ENCODE measurements around the gene ARSB. TPM values are rescaled to one million over a fixed set of nuclear protein-coding genes. Genes with fewer than 3 reads are reported as not detected.
A peak's percentile ranks its signal among the peaks of the same experiment; 100 is the strongest.

ARSB gene
- total RNA-seq, 1 donor, result 32.7 TPM

GRCh38 chr5:78845470-78845869 is 139.6 kb downstream of the ARSB start:
- H3K4me3 ChIP-seq (ENCODE audit: low read depth, low read length), result no peak overlapping the region
- TF ChIP-seq, protein P1, sequence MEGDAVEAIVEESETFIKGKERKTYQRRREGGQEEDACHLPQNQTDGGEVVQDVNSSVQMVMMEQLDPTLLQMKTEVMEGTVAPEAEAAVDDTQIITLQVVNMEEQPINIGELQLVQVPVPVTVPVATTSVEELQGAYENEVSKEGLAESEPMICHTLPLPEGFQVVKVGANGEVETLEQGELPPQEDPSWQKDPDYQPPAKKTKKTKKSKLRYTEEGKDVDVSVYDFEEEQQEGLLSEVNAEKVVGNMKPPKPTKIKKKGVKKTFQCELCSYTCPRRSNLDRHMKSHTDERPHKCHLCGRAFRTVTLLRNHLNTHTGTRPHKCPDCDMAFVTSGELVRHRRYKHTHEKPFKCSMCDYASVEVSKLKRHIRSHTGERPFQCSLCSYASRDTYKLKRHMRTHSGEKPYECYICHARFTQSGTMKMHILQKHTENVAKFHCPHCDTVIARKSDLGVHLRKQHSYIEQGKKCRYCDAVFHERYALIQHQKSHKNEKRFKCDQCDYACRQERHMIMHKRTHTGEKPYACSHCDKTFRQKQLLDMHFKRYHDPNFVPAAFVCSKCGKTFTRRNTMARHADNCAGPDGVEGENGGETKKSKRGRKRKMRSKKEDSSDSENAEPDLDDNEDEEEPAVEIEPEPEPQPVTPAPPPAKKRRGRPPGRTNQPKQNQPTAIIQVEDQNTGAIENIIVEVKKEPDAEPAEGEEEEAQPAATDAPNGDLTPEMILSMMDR (IDR thresholded peaks at IDR 0.05; ENCODE audit: insufficient read depth, low read length), result no peak
- DNase-seq (ENCODE audit: low read depth), result no peak

DNA sequence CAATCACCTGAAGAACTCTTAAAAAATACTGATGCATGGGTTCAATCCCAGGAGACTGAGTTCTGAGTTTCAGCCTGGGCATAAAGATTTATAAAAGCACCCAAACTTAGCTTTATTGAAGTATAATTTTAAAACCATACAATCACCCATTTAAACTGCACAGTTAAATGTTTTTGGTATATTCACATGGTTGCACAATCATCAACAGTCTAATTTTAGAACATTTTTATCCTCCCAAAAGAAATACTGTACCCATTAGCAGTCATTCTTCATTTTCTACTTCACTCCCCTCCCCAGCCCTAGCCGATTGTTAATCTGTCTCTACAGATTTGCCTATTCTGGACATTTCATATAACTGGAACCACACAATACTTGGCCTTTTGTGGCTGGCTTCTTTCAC is 141.7 kb downstream of the ARSB start:
- DNase-seq (ENCODE audit: low read depth), result peak; percentile 29
- no peak overlapping the region for H3K4me3 ChIP-seq (ENCODE audit: low read depth, low read length)
- TF ChIP-seq, protein P1 (IDR thresholded peaks at IDR 0.05; ENCODE audit: insufficient read depth, low read length), result no peak

DNA sequence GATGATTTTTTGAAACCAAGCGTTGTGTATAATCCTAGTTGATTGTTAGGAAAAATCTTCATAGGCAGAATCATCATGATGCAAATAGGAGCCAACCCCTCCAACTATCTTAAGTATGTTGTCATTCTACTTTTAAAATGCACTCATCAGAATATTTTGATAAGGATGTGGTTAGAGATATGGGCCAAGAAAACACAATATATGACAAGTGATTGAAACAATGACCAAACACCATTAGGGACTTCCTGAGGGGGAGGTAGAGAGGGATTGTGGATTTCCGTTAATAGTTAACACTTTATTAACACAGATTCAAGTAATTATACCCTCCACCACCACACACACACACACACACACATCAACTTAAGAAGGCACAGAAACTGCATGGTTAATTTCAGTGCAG is 143.3 kb downstream of the ARSB start:
- peak; percentile 53 for DNase-seq (ENCODE audit: low read depth)
- TF ChIP-seq, protein P1 (IDR thresholded peaks at IDR 0.05; ENCODE audit: insufficient read depth, low read length), result no peak
- H3K4me3 ChIP-seq (ENCODE audit: low read depth, low read length), result no peak overlapping the region

DNA sequence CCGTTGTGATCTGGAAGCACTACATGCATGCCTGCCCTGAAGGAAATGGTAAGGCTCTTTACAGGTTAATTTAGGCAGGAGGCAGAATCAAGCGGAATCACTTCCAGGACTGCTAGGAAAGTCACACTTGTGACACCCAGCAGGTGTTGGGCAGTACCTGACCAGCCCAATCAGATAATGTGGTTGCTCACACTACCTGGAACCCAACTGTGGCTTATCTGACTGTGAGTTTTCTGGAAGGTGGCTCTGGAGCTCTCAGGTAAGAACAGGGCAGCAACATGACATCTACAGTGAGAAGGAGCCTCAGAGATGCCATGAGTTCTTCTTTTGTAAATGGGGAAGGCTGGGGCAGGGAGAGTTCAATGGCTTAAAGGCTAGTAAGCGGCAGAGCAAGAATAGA is 146.4 kb downstream of the ARSB start:
- no peak for DNase-seq (ENCODE audit: low read depth)
- TF ChIP-seq, protein P1 (IDR thresholded peaks at IDR 0.05; ENCODE audit: insufficient read depth, low read length), result no peak
- H3K4me3 ChIP-seq (ENCODE audit: low read depth, low read length), result no peak overlapping the region

DNA sequence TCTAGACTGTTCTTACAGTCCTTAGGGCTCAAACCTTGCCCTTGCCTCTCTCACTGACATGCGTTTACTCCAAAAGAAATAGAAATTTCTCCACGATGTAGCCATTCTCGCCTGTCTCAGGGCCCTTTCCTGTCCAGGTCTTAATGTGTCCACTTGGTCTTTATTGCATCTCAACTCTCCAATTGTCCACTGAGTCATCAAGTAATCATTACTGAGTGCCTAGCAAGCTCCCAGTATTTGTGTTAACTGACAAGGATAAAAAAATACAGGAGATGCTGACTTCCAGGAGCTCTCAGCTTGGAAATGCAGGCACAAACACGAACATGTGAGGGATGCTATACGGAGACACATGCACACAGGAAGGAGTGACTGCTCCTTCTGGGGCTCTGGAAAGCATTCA is 147.3 kb downstream of the ARSB start:
- no peak for DNase-seq (ENCODE audit: low read depth)
- TF ChIP-seq, protein P1 (IDR thresholded peaks at IDR 0.05; ENCODE audit: insufficient read depth, low read length), result no peak
- no peak overlapping the region for H3K4me3 ChIP-seq (ENCODE audit: low read depth, low read length)

- H3K4me3 ChIP-seq (ENCODE audit: low read depth, low read length), result no peak overlapping the region
- DNase-seq (ENCODE audit: low read depth), result no peak
- TF ChIP-seq, protein P1 (IDR thresholded peaks at IDR 0.05; ENCODE audit: insufficient read depth, low read length), result no peak
Observed at GRCh38 chr5:78835176-78835575, 149.9 kb downstream of the ARSB start.

- H3K4me3 ChIP-seq (ENCODE audit: low read depth, low read length), result no peak overlapping the region
- DNase-seq (ENCODE audit: low read depth), result no peak
- TF ChIP-seq, protein P1 (IDR thresholded peaks at IDR 0.05; ENCODE audit: insufficient read depth, low read length), result no peak
Observed at GRCh38 chr5:78833284-78833683, 151.8 kb downstream of the ARSB start.
